HL-60/S4 (cell line): ENCODE data around the gene TMEM87A.

ENCODE experiments used
- in situ Hi-C: fragments of 300-500 bp; cut with MboI; formaldehyde crosslinking; loops from 2 replicates; pipeline ENCODE4 v1.14.3; 2022; ENCODE audit warnings: low sequenced_read_pairs

TMEM87A gene

DNA sequence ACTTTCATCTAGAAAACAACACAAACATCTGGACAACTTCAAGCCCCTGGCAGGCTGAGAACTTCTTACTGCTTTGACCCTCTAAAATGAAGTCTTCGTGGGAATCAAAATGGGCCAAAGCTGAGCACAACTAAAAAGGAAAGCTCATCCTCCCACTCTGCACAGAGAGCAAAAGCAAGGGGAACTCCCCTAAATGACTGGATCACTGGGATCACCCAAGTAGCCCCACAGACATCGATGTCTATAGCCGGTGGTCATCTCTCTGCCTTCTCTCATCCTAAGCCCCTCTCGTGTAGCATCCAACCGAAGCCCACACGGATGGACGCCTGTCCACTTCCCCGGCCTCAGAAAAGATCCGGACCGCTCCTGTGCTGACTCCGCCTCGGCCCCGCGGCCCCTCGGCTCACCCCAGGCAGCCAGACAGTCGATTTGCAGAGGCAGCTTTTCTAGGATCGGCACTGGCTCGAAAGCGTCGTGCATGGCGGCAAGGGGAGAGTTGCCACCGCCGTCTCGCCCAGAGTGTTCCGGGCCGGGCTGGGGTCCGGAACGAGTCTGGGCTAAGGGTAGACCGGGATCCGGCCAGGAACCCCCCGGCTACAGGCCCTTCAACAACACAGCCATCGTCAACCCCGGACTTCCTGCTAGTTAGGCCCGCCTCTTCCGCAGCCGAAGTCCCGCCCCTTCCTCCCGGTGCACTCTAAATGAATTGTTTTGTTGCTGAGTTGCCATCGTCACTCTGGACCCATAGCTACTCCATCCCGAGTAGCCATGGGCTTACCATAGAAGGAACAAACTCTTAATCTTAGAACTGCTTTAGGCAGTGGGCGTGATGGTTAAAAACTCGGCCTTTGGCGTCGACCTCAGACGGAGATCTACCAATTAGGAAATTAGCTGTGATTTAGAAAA, 65.3 kb downstream of the TMEM87A start, which contains the start of gene VPS39:
Gene VPS39, minus strand, starts transcription at position 631 of the 906 bp plus-strand sequence. Its CDS starts 151 bp downstream, at position 480.
- in situ Hi-C loops, result no loop called here

DNA sequence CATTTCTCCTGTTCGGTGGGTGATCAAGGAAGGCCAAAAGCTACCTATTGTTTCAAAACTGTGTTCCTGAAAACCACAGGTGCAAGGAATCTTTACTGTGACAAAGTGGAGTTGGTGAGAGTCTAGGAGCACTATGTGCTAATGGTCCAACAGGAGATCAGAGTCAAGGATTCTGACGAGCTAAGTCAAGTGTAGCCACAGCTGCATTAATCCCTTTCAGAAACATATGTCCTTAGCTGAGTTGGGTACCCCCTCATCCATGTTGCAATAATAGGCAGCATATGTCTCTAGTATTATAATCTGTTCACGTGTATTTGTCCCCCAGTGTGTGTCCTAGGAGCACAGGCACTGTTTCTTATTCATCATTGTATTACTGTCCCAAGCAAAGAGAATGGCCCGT, 66.8 kb downstream of the TMEM87A start:
- in situ Hi-C loops, result no loop called here

DNA sequence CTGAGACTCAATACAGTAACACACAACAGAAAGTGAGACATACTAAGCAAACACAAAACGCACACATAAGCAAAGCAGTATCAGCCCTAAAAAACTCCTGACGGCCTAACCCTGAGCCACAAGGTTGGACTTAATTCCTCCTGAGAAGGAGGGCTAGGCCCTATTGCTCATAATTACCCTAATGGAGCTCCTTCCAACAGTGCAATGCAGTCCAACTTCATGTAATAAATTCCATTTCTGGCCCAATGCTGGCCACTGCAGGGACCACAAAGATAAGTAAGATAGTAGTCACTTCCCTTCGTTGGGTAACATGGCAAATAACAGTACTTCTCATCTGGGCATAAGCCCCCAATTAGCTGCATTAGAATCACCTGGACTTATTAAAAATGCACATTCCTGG, 69.3 kb downstream of the TMEM87A start:
- in situ Hi-C loops, result no loop called here

DNA sequence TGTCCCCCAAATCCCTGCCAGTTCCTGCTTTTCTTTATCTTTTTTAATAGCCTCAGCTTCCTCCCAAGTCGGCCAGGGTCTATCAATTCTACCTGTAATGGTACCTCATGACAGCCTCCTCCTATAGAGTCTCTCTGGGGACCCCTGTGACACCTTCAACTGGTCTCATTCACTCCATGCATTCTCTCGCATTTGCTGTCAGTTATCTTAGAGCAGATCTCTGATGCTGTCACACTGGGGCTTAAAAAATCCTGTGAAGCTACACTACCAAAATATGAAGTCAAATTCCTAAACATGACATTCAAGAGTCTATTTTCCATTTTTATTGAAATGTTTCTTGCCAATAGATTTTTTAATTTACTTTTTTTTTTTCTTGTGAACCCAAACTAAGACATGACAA, 70.6 kb downstream of the TMEM87A start:
- in situ Hi-C loops, result no loop called here

DNA sequence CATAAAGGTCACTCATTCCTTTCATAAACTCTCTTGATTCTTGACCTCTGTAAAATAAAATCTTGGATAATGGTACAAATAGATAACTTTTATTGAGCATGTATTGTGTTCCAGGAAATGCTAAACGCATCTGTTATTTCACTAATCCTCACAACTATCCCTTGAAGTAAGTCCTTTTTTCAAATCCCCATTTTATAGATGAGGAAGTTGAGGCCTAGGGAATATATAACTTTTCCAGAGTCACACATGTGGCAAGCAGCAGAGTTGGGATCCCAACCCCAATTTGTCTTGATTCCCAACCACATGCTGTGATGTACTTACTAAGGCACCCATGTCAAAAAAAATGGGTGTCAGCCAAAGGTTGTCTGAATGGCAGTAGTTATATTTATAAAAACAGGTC, 71.4 kb downstream of the TMEM87A start:
- in situ Hi-C loops, result no loop called here

DNA sequence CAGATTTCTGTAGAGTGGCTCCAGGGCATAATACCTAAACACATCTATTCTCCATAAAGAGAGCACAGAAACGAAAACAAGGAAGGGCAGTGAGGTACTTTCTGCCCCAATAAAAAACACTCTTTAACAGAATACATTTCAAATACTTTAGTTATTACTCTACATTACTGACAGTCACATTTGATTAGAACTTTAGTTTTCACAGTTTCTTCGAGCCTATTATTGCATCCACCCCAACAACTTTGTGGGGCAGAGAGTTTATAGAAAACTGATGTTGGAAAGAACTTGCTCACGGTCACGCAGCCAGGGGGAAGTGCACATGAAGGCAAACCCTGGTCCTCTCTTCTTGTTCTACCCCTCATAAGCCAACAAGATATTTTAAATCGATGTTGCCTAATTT, 74.1 kb downstream of the TMEM87A start:
- in situ Hi-C loops, result no loop called here

DNA sequence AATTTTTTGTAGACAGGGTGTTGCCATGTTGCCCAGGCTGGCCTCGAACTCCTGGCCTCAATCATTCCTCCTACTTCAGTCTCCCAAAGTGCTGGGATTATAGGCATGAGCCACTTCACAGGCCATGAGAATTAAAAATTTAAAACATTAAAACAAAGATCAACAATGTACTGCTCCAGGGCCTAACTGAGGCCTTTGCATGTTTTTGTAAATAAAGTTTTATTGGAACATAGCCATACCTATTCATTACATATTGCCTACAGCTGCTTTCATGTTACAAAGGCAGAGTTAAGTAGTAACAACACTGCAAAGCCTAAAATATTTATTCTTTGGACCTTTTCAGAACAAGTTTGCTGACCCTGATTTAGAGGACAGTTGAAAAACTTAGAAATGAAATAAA, 74.7 kb downstream of the TMEM87A start:
- in situ Hi-C loops, result no loop called here

DNA sequence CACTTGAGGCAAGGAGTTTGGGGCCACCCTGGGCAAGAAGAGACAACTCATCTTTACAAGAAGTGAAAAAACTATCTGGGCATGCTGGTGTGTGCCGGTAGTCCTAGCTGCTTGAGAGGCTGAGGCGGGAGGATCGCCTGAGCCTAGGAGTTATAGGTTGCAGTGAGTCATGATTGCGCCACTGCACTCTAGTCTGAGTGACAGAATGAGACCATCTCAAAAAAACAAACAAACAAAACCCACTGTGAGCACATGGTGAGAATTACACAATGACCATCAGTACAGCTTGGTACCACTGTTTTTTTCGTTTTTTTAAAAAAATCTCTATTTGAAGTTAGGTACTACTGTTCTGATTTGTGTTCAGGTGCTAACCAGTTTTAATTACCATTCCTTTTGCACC, 78.7 kb downstream of the TMEM87A start:
- in situ Hi-C loops, result no loop called here

DNA sequence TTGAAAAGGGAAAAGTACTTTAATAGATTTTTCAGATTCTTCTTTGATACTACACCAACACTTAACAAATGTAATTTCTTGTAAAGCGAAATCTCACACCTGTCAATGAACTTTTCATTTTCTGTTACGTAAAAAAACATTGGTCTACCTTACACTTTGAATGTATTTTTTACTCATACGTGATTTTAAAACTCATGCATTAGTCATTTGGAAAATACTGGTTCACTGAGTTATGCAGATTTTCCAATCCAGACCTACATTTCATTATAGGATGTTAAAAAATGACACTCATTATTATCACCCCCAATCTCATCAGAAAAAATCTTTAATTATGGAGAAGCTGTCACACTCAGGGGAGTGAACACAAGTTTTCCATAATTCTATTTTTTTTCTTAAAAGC, 79.8 kb downstream of the TMEM87A start:
- in situ Hi-C loops, result no loop called here

DNA sequence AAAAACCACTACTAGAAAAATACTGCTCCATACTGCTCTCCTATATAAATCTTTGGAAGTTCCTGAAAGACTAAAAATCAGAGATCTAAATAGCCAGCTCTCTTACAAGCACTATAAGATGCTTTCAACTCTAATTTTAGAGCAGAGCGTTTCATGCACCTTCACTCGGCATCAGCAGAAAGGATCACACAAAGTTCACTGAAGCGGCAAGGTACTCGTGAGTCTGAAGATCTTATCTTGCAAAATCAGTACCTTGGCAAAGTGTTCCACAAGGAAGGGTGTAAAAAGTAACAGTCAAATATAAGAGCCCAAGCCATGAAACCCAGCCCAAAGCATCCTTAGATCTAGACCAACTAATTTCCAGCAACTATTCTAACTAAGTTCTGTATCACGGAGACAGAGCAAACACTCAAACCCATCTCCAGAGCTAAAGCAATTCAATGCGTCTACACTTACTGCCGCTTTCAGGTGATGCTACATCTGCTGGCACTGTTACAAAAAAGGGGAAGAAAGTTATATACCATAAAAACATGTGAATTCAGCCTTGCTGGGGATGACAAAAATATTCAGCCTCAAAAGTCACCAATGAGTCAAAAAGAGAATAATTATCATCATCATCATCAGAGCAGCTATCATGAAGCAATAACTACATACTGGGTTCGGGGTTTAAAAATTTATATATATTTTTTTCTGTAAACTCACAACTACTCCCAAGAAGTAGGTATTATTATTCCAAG, 81.5 kb downstream of the TMEM87A start:
- in situ Hi-C loops, result no loop called here

DNA sequence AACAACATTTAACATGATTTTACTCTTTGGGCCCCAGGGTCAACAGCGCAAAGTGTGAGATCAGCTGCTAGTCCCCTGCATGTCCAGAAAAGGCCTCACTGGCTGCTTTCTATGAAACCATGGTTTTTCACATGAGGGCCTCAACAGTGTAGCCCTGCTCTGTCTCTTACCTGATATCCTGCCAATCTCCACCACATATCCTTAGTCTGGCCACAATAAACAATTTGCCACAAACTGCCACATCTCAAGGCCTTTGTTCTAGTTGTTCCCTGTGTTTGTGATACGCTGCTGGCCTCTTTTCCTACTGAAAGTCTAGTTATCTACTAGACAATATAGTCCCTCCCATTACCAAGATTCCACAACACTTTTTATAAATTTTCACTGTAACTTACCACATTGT, 82.9 kb downstream of the TMEM87A start:
- in situ Hi-C loops, result no loop called here

DNA sequence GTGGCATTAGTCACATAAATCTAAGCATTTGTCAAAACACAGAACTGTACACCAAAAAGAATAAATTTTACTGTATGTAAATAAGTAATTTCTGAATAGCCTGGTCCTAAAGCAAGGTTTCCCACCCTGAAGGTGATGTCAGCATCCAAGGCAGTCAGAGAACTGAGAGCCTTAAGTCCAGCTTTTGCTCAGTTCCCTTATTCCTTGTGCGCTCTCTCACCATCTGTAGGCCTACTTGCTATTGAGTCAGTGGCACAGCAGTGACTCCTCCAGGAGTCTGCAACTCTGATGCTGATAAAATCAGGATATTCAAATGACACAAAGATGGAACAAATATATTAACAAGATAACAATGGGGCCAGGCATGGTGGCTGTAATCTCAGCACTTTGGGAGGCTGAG, 87.4 kb downstream of the TMEM87A start:
- in situ Hi-C loops, result no loop called here

DNA sequence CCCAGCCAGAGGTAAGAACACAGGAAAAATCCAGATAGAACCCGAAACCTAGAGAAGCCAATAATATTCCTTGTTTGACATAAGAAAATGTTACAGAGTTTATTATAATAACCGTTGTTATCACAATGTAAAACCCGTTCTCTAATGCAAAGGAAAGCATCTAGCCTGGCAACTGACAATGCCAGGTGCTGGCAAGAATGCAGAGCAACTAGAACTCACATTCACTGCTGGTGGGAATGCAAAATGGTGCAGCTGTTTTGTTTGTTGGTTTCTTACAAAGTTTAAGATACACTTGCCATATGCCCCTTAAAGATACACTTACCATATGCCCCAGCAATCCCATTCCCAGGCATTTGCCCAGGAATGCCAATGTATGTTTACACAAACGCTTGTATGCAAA, 88.5 kb downstream of the TMEM87A start:
- in situ Hi-C loops, result no loop called here

DNA sequence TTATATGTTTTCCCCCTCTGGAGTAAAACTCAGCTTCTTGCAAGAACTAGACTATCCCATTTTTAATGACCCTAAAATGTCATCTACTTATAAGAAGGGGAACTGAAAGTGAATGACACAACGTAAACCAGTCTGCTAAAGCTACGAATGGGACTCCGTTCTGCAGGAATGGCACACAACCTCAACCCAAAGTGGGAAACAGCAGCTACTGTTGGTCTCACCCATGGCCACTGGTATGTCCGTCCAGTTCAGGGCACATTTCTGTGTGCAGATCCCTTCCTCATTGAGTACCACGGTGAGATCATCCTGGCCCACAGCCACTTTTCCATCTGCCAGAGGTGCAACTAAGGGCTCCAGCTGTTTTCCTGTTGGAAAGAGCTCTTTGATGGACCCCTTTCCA, 88.9 kb downstream of the TMEM87A start:
- in situ Hi-C loops, result no loop called here

DNA sequence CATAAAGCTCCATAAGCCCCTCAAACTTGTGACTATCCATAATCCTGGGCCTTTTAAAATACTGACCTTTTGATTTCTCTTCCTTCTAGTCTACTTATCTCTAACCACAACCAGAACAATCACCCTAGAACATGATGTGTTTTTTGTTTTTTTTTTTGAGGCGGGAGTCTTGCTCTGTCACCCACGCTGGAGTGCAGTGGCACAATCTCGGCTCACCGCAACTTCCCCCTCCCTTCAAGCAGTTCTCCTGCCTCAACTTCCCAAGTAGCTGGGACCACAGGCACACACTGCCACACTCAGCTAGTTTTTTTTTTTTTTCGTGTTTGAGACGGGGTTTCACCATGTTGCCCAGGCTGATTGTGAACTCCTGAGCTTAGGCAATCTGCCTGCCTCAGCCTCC, 90.3 kb downstream of the TMEM87A start:
- in situ Hi-C loops, result no loop called here

DNA sequence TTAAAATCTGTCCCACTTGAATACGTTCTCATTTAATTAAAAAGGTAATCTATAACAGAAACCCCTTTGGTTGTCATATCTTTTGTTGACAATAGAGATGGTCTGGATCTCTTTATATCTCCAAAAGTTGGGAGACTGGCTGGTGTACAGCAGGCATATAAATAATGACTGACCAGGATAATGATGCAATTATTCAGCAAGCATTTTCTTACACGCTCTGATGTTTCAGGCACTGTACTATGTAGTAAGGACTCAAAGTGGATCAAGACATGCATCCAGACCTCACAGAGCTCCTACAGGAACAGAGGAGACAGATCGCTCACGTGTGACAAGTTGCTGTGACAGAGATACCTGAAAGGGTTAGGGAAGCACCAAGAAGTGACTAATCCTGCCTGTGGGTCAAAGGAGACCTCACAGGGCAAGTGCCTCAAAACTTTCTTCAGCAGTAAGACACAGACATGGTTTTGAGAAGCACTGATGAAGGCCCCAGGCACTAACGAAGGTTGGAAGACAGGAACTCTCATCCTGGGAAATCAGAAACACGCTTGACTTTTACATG, 90.8 kb downstream of the TMEM87A start:
- in situ Hi-C loops, result no loop called here

DNA sequence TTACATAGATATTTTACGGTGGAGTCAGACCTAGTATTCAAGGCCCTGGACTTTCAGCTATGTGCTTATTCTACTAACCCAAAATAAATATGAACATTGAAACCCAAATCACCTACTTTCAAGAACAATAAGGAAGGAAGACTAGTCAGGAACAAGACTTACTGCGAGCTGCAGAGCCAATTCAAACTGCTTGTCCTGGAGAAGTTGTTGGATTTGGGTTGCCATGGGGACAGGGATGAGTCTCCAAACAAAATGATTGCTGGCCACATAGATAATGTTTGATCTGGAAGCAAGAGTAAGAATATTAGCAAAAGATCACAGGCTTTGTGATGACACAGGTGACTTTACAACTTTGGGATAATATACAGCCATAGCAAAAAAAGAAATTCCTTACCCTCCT, 95.2 kb downstream of the TMEM87A start:
- in situ Hi-C loops, result no loop called here

DNA sequence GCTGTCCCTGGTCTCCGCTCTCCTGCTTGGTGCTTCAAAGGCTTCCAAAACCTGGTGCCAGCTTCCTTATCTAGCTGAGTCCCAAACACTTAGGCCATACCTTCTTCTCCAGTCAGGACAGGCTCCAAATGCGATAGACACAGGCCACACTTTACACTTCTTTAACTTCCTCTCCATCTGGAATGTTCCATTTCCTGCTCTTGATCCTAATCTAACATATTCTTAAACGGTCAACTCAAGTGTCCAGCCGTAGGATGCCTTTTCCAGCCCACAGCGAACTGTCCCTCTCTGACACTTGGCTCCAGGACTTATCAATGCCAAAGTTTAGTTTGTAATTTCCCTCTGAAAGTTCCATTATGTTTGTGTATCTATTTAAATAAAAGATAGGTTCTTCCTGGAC, 97.6 kb downstream of the TMEM87A start:
- in situ Hi-C loops, result no loop called here

DNA sequence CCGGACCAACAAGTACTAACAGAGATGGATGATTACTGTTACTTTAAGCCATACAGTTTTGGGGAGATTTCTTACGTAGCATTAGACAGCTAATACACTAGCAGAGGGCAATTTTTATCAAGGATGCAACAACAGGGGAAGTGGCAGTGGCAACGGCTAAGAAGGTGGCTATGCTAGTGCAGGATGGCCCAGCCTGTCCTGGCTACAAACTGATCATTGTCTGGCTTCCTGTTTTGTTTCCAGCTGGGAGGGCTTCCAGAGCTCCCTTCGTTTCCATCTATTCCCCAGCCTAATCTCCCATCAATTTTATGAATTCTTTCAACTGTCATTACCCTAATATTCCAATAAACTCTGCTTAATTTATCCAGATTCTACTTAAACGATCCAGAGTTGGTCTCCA, 100.8 kb downstream of the TMEM87A start:
- in situ Hi-C loops, result no loop called here

DNA sequence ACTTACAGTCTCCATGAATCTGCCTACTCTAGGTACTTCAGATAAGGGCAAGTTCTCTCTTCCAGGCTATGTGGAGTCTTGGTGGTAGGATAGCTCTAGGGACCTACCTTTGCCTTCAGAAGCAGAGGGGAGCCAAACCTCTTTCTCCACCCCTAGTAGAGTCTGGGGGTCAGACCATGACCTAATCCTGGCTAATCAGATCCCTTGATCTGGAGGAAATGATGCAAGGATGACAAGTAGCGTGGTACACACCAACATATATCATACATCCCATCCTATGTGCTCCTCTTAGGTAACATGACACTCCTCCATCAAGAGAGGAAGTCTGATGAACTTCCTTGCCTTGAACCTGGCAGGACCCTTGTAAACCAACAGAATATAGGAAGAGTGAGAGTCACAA, 101.4 kb downstream of the TMEM87A start:
- in situ Hi-C loops, result no loop called here

DNA sequence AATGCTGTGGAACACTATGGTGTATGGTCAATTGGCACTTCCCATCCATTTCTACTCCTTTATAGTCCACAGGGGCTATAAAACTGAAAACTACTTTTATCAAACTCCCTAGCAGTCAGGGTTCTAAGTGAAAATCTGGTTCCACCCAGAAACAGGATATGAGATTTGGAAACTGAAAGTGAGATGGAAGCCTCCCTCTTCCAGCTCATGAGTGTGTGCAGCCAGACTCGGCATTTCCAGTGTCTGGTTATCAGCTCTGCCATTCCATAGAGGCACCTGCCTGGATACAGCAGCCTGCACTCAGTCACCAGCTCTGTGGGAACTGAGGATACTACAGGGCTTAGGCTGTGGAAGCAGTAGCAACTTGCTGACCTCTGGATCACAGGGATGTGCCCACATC, 102.1 kb downstream of the TMEM87A start:
- in situ Hi-C loops, result no loop called here
